Measurements from ENCODE around the gene NCBP2L. TPM values are rescaled to one million over a fixed set of nuclear protein-coding genes. Genes with fewer than 3 reads are reported as not detected.

The NCBP2L gene
- total RNA-seq, 4 donors from 2014 or later, result 0.11 TPM; not detected in 3

GRCh38 chrX:107730991-107731766, 46.4 kb upstream of the NCBP2L start:
- no peak for ATAC-seq
- TF ChIP-seq CTCF (IDR thresholded peaks at IDR 0.05 in 4 of 5, conservative IDR thresholded peaks at IDR 0.05 in 1 of 5) (no peak), POLR2A (IDR thresholded peaks at IDR 0.05) (no peak)
- H3K27ac ChIP-seq, result peak overlapping the region; percentile 87 to 96 (median 94)
- H3K36me3 ChIP-seq, result no peaks in the 10 kb centered on the region
- intact Hi-C loops (cut with DNase I; ENCODE audit: low total_unique reads), result no loop called here
- H3K4me1 ChIP-seq, result peaks cover 75 to 88% of the 10 kb centered on the region in 2 donors
- in situ Hi-C loops (cut with MboI; ENCODE audit: low sequenced_read_pairs in 4 of 4), result loop anchor here in 1 of 4 donors (5.0 kb wide), 1 partner anchor 41 kb away; no protein-coding TSS in a partner anchor
- no peak for DNase-seq
- H3K4me3 ChIP-seq, result peak overlapping the region in 1 of 4 donors; percentile 5
- no peaks in the 10 kb centered on the region for H3K27me3 ChIP-seq
- H3K9me3 ChIP-seq, result no peaks in the 10 kb centered on the region

GRCh38 chrX:107731831-107732502, 45.6 kb upstream of the NCBP2L start:
- DNase-seq (peak; percentile 84 to 95), ATAC-seq (peak; percentile 63 to 67)
- no peaks in the 10 kb centered on the region for H3K36me3 ChIP-seq
- in situ Hi-C loops (cut with MboI; ENCODE audit: low sequenced_read_pairs in 4 of 4), result loop anchor here in 1 of 4 donors (5.0 kb wide), 1 partner anchor 40 kb away; no protein-coding TSS in a partner anchor
- no peaks in the 10 kb centered on the region for H3K27me3 ChIP-seq
- peak in 1 of 2 donors; percentile 27 for TF ChIP-seq POLR2A (IDR thresholded peaks at IDR 0.05)
- no peak for TF ChIP-seq CTCF (IDR thresholded peaks at IDR 0.05 in 4 of 5, conservative IDR thresholded peaks at IDR 0.05 in 1 of 5)
- intact Hi-C loops (cut with DNase I; ENCODE audit: low total_unique reads), result no loop called here
- H3K9me3 ChIP-seq, result no peaks in the 10 kb centered on the region
- peak overlapping the region in 1 of 4 donors; percentile 5 for H3K4me3 ChIP-seq
- H3K4me1 ChIP-seq, result peaks cover 70 to 87% of the 10 kb centered on the region in 2 donors
- peak overlapping the region; percentile 87 to 96 (median 94) for H3K27ac ChIP-seq

- intact Hi-C loops (cut with DNase I; ENCODE audit: low total_unique reads), result no loop called here
- TF ChIP-seq CTCF (IDR thresholded peaks at IDR 0.05 in 4 of 5, conservative IDR thresholded peaks at IDR 0.05 in 1 of 5) (no peak), POLR2A (IDR thresholded peaks at IDR 0.05) (no peak)
- Histone ChIP-seq H3K36me3 (no peaks in the 10 kb centered on the region), H3K9me3 (no peaks in the 10 kb centered on the region), H3K27me3 (no peaks in the 10 kb centered on the region), H3K27ac (peak overlapping the region; percentile 87 to 96 (median 94)), H3K4me3 (no peak overlapping the region), H3K4me1 (peaks cover 67 to 90% of the 10 kb centered on the region in 2 donors)
- DNase-seq (no peak), ATAC-seq (no peak)
- in situ Hi-C loops (cut with MboI; ENCODE audit: low sequenced_read_pairs in 4 of 4), result loop anchor here in 1 of 4 donors (5.0 kb wide), 1 partner anchor 39 kb away; no protein-coding TSS in a partner anchor
Measured at GRCh38 chrX:107733686-107734085, 43.8 kb upstream of the NCBP2L start.

- peak overlapping the region; percentile 87 to 96 (median 94) for H3K27ac ChIP-seq
Measured at GRCh38 chrX:107734646-107735045, 42.9 kb upstream of the NCBP2L start.

More at GRCh38 chrX:107734646-107735045, 42.9 kb upstream of the NCBP2L start:
- no peaks in the 10 kb centered on the region for H3K36me3 ChIP-seq
- intact Hi-C loops (cut with DNase I; ENCODE audit: low total_unique reads) (no loop called here), in situ Hi-C loops (cut with MboI; ENCODE audit: low sequenced_read_pairs in 4 of 4) (loop anchor here in 1 of 4 donors (5.0 kb wide), 1 partner anchor 38 kb away; no protein-coding TSS in a partner anchor)
- ATAC-seq (no peak), DNase-seq (no peak)
- no peak overlapping the region for H3K4me3 ChIP-seq
- H3K4me1 ChIP-seq, result peaks cover 67 to 90% of the 10 kb centered on the region in 2 donors
- H3K27me3 ChIP-seq, result no peaks in the 10 kb centered on the region
- no peak for TF ChIP-seq CTCF (IDR thresholded peaks at IDR 0.05 in 4 of 5, conservative IDR thresholded peaks at IDR 0.05 in 1 of 5)
- no peak for TF ChIP-seq POLR2A (IDR thresholded peaks at IDR 0.05)
- no peaks in the 10 kb centered on the region for H3K9me3 ChIP-seq

All from gastrocnemius medialis (tissue), 4 donors.